Sigmoid colon (tissue), 4 donors: ENCODE data around the gene TEX51.

Source experiments
- EP300 ChIP-seq, 4 donors: sonication (generic); formaldehyde crosslinking; IDR thresholded peaks; one replicate each; pipeline ENCODE4 v1.6.1; 2017; ENCODE audit warnings: antibody characterized with exemption in 4 of 4
- POLR2A ChIP-seq, 2 donors: fragments of 450-650 bp; IDR thresholded peaks; one replicate each; pipeline ENCODE4 v1.6.1; 2016; ENCODE audit warnings: antibody characterized with exemption in 2 of 2, mild to moderate bottlenecking in 2 of 2, moderate library complexity in 2 of 2
- TF ChIP-seq, protein P1 (sequence below), 4 experiments: fragments of 450-650 bp in 3 of 4; fragments of 200-600 bp in 1 of 4; IDR thresholded peaks; one replicate each; pipeline ENCODE4 v1.5.1; 2016 to 2019; ENCODE audit warnings: antibody characterized with exemption in 4 of 4, mild to moderate bottlenecking in 3 of 4, moderate library complexity in 2 of 4

DNA sequence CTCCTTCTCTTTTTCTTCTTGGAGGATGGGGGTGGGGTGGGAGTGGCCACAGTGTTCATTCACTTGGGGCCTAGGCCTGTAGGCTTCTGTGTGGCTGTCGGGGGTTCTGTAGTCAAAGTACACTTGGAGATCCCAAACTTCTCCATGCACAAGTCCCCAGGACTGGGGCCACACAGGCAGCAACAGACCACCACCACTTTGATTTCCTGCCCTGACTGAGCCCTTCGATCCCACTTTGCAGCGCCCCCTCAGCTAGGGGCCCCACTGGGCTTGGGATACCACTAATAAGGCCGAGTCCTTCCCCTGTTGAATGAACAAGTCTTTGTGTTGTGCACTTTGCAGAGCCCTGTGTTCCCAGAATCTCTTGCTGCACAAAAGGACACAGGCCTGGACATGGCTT is 5.5 kb upstream of the TEX51 start:
- TF ChIP-seq, protein P1, sequence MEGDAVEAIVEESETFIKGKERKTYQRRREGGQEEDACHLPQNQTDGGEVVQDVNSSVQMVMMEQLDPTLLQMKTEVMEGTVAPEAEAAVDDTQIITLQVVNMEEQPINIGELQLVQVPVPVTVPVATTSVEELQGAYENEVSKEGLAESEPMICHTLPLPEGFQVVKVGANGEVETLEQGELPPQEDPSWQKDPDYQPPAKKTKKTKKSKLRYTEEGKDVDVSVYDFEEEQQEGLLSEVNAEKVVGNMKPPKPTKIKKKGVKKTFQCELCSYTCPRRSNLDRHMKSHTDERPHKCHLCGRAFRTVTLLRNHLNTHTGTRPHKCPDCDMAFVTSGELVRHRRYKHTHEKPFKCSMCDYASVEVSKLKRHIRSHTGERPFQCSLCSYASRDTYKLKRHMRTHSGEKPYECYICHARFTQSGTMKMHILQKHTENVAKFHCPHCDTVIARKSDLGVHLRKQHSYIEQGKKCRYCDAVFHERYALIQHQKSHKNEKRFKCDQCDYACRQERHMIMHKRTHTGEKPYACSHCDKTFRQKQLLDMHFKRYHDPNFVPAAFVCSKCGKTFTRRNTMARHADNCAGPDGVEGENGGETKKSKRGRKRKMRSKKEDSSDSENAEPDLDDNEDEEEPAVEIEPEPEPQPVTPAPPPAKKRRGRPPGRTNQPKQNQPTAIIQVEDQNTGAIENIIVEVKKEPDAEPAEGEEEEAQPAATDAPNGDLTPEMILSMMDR (IDR thresholded peaks at IDR 0.05): no peak
- TF ChIP-seq POLR2A (IDR thresholded peaks at IDR 0.05) (no peak), EP300 (IDR thresholded peaks at IDR 0.05) (no peak)
